ENCODE data around the gene COLEC12. TPM values are rescaled to one million over a fixed set of nuclear protein-coding genes. Genes with fewer than 3 reads are reported as not detected.

The COLEC12 gene
- total RNA-seq, 1 experiment from 2014 or later: not detected

GRCh38 chr18:507636-508035 lies 7.1 kb upstream of the COLEC12 start:
- DNase-seq: no peak
- CTCF ChIA-PET: interaction anchor here (0.6 to 0.7 kb wide), 2 partner anchors 33 to 117 kb away, joined by 3 to 9 read pairs; no protein-coding TSS in a partner anchor
- no peaks in the 10 kb centered on the region for H4K20me1 ChIP-seq (ENCODE audit: insufficient read depth)

GRCh38 chr18:506801-507200 lies 6.3 kb upstream of the COLEC12 start:
- Histone ChIP-seq H3K4me1 (replicated peaks; ENCODE audit: insufficient read depth) (no peaks in the 10 kb centered on the region), H3K4me2 (no peak overlapping the region), H4K20me1 (ENCODE audit: insufficient read depth) (no peaks in the 10 kb centered on the region), H3K36me3 (ENCODE audit: low read depth) (no peaks in the 10 kb centered on the region), H3K27ac (no peak overlapping the region), H3K27me3 (ENCODE audit: insufficient read depth, low read depth) (peaks cover 59% of the 10 kb centered on the region), H3K4me3 (no peak overlapping the region), H3K9me3 (ENCODE audit: insufficient read depth, low read depth) (no peaks in the 10 kb centered on the region), H3K9me2 (ENCODE audit: insufficient read depth) (no peaks in the 10 kb centered on the region), H2AFZ (no peak overlapping the region), H3K79me2 (ENCODE audit: low read depth) (no peaks in the 10 kb centered on the region), H3F3A (ENCODE audit: insufficient read depth, low read depth) (no peaks in the 10 kb centered on the region; the same call in 1 of the 2 replicates)
- TF ChIP-seq EZH2 (IDR thresholded peaks at IDR 0.05; ENCODE audit: low read depth): no peak
- TF ChIP-seq, protein P1, sequence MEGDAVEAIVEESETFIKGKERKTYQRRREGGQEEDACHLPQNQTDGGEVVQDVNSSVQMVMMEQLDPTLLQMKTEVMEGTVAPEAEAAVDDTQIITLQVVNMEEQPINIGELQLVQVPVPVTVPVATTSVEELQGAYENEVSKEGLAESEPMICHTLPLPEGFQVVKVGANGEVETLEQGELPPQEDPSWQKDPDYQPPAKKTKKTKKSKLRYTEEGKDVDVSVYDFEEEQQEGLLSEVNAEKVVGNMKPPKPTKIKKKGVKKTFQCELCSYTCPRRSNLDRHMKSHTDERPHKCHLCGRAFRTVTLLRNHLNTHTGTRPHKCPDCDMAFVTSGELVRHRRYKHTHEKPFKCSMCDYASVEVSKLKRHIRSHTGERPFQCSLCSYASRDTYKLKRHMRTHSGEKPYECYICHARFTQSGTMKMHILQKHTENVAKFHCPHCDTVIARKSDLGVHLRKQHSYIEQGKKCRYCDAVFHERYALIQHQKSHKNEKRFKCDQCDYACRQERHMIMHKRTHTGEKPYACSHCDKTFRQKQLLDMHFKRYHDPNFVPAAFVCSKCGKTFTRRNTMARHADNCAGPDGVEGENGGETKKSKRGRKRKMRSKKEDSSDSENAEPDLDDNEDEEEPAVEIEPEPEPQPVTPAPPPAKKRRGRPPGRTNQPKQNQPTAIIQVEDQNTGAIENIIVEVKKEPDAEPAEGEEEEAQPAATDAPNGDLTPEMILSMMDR (conservative IDR thresholded peaks at IDR 0.05): no peak
- CTCF ChIA-PET: no interaction called here
- intact Hi-C loops (cut with micrococcal nuclease; ENCODE audit: unreplicated experiment): no loop called here
- POLR2A ChIA-PET (ENCODE audit: unreplicated experiment): no interaction called here
- no peak for DNase-seq
- BruUV-seq (replicated peaks): no TSS peak

More at GRCh38 chr18:507636-508035, 7.1 kb upstream of the COLEC12 start:
- Histone ChIP-seq H3K4me2 (no peak overlapping the region), H3K9me3 (ENCODE audit: insufficient read depth, low read depth) (no peaks in the 10 kb centered on the region), H2AFZ (no peak overlapping the region), H3K79me2 (ENCODE audit: low read depth) (no peaks in the 10 kb centered on the region), H3K4me3 (no peak overlapping the region), H3K9me2 (ENCODE audit: insufficient read depth) (no peaks in the 10 kb centered on the region), H3K36me3 (ENCODE audit: low read depth) (no peaks in the 10 kb centered on the region), H3F3A (ENCODE audit: insufficient read depth, low read depth) (no peaks in the 10 kb centered on the region; the same call in 1 of the 2 replicates), H3K27me3 (ENCODE audit: insufficient read depth, low read depth) (peaks cover 55% of the 10 kb centered on the region), H3K27ac (no peak overlapping the region), H3K4me1 (replicated peaks; ENCODE audit: insufficient read depth) (no peaks in the 10 kb centered on the region)
- POLR2A ChIA-PET (ENCODE audit: unreplicated experiment): no interaction called here
- no TSS peak for BruUV-seq (replicated peaks)
- intact Hi-C loops (cut with micrococcal nuclease; ENCODE audit: unreplicated experiment): no loop called here
- no peak for TF ChIP-seq EZH2 (IDR thresholded peaks at IDR 0.05; ENCODE audit: low read depth)
- TF ChIP-seq, protein P1 (conservative IDR thresholded peaks at IDR 0.05): no peak

GRCh38 chr18:506264-506663 lies 5.8 kb upstream of the COLEC12 start:
- Histone ChIP-seq H3F3A (ENCODE audit: insufficient read depth, low read depth) (no peaks in the 10 kb centered on the region; the same call in 1 of the 2 replicates), H3K27me3 (ENCODE audit: insufficient read depth, low read depth) (peaks cover 59% of the 10 kb centered on the region), H3K9me2 (ENCODE audit: insufficient read depth) (no peaks in the 10 kb centered on the region), H3K4me2 (no peak overlapping the region), H3K4me1 (replicated peaks; ENCODE audit: insufficient read depth) (no peaks in the 10 kb centered on the region), H3K36me3 (ENCODE audit: low read depth) (no peaks in the 10 kb centered on the region), H3K27ac (no peak overlapping the region), H2AFZ (no peak overlapping the region), H3K9me3 (ENCODE audit: insufficient read depth, low read depth) (no peaks in the 10 kb centered on the region), H4K20me1 (ENCODE audit: insufficient read depth) (no peaks in the 10 kb centered on the region), H3K4me3 (no peak overlapping the region), H3K79me2 (ENCODE audit: low read depth) (no peaks in the 10 kb centered on the region)
- POLR2A ChIA-PET (ENCODE audit: unreplicated experiment): no interaction called here
- TF ChIP-seq, protein P1 (conservative IDR thresholded peaks at IDR 0.05): no peak
- TF ChIP-seq EZH2 (IDR thresholded peaks at IDR 0.05; ENCODE audit: low read depth): no peak
- no TSS peak for BruUV-seq (replicated peaks)
- CTCF ChIA-PET: no interaction called here
- intact Hi-C loops (cut with micrococcal nuclease; ENCODE audit: unreplicated experiment): no loop called here
- no peak for DNase-seq
